UCSD-AML1 (cell line): ENCODE measurements around the gene TRIM65.

Source experiments
- DNase-seq: peaks from one replicate; lab custom pipeline; 2025; ENCODE audit not compliant: unreplicated experiment; lab: John Stamatoyannopoulos, UW

TRIM65 gene

GRCh38 chr17:75896415-75897159 is at the start of gene TRIM65:
TSS of gene TRIM65 (minus strand) at chr17:75896951. CDS start at chr17:75896937, 14 bp downstream.
- DNase-seq = peak; percentile 84

DNA sequence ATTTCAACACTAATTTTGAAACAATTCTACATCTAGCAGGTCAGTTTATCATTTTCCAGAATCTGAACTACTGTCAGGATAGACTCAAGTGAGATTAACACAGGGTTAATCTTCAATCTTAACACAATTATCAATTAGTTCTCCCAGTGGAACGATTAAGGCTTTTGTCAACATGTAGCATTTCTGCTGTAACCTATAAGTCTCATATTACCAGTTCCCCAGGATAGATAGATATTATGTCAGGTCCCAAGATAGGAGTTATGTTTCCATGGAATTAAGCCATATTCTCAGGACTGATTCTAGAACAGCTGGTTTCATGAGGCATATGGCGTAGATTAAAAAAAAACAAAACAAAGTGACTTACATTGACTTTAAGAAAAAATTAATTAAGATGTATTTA is 48.5 kb upstream of the TRIM65 start:
- DNase-seq = no peak

DNA sequence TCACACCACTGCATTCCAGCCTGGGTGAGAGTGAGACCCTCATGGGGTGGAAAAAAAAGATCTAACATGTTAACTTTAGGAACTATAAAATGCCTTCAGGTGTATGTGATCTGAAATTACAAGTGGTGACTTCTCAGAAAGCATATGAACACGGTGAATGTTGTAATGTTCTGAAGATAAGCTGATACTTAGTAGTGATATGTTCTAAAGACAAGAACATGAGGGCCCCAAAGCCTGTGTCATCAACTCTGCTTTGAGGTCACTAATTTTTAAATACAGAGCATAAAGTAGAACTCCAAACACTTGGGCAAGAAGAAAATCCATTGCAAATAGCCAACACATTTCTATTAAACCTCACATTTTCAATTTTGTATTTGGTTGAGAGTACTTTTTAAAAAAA is 46.7 kb upstream of the TRIM65 start:
- no peak for DNase-seq

GRCh38 chr17:75942473-75942872 is 45.7 kb upstream of the TRIM65 start:
- DNase-seq = no peak

DNA sequence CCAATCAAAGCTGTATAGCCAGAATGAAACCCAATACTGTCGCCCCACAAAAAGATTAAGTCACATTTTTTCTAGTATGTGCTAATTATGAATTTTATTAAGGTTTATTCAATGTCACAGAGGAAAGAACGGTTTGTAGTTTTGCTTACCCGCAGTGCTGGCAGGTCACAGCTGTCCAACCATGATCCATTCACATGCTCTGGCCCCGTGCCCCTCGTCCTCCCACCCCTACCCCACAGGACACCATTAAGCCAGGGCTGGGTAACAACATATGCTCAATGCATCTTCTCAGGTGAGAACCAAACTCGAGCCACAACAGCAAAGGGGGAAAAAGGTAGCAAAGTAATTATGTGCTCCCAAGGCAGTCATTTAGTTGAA is 44.7 kb upstream of the TRIM65 start:
- DNase-seq = no peak

GRCh38 chr17:75940727-75941441 is 44.1 kb upstream of the TRIM65 start, which contains the start of gene FBF1:
TSS of gene FBF1 (minus strand) at chr17:75941042. CDS start at chr17:75938149, 2,893 bp downstream.
- DNase-seq = peak; percentile 93

GRCh38 chr17:75937652-75938051 is 40.9 kb upstream of the TRIM65 start:
- no peak for DNase-seq

GRCh38 chr17:75933808-75934207 is 37.1 kb upstream of the TRIM65 start:
- DNase-seq = no peak

GRCh38 chr17:75932852-75933251 is 36.1 kb upstream of the TRIM65 start:
- no peak for DNase-seq

GRCh38 chr17:75931062-75931461 is 34.3 kb upstream of the TRIM65 start:
- DNase-seq = no peak

- DNase-seq = peak; percentile 32
Observed at GRCh38 chr17:75927286-75927922, 30.7 kb upstream of the TRIM65 start.

DNA sequence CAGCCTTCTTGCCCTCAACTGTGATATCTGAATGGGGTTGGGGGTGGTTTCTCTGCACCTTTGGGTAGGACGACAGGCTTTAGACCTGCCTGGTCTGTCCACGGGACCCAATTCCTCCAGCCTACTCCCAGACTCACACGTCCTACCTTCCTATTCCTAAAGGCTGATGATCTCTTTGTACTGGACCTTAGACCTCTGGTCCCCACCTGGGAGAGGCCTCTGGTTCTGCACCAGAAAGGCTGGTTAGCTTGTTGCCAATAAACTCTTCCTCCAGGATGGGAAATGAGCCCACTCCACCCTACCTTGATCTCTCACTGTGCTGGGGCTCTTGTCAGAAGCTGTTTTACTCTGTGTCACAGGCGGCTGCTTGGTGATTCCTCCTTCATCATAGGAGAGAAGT is 29.7 kb upstream of the TRIM65 start:
- no peak for DNase-seq

- DNase-seq = no peak
Observed at GRCh38 chr17:75925912-75926311, 29.2 kb upstream of the TRIM65 start.

- DNase-seq = no peak
Observed at GRCh38 chr17:75925103-75925502, 28.4 kb upstream of the TRIM65 start.

DNA sequence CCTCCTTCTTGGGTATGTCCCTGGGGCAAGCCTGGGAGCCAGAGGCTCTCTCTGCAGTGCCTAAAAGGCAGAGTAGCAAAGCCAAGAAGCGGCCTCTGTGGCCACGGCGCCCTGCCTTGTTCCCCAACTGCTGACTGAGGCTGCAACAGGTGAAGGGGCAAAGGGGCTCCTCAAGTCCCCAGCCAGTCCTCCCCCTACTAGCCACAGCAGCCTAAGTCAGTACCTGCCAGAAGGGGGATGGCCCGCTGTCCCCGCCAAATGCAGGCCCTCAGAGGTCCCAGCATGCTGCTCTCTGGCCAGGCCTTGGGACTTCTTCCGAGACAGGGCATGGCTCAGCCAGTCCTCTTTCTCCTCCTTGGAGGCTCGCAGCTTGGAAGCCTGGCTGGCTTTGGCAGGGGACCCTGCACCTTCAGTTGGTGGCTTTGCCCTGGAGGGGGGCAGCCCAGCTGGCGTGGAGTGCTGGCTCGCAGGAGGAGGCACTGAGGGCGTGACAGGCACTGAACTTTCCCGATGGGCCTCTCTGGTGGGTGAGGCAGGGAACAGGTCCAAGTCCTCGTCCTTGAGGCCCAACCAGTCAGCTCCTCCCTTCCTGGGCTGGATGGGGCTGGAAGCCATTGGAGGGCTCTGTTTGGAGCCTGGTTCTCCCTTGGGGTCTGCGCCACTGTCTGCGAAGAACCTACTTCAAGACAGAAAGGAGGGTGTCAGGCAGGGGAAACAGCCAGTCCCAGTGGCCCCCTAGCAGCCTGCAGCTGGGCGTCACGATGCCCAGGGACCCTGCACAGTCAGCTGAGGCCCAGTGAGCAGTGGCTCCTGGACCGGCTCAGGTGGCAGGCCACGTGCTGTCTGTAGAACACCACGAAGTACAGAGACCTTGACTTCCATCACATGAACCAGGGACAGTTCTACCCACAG is 26.5 kb upstream of the TRIM65 start:
- DNase-seq = no peak

DNA sequence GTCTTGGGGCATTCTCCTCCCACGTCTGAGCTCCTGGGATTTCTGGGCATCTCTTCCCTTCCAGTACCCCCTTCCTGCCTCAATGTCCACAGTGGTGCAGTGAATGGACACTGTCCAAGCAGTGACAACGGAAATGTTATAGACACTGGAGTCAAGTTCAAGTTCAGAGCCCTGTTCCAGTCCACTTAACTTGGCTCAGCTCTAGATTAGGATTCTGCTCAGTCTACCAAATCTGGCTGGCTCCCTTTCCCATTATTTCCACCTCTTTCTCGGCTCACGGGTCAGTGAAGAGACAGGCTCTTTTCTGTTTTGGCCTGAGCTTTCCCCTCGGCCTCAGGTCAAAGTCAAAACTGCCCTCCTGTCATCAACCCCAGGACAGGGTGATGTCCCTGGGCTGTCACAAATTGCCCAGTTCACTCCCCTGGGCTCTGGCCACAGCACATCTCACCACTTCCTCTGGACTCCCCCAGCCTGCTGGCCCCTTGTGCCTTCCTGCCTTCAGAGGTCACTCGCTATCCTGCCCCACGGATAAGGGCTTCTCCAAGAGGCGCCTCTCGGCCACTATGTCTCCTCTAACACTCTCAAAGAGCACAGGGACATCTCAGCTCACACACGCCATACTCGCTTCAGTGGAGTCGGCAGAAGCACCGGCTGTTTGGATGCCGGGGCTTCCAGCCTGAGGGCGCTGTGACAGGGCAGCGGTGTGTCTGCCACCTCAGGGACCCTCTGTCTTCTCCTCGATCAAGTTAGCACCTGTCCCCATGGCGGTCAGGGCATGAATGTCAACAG is 25.6 kb upstream of the TRIM65 start:
- no peak for DNase-seq

GRCh38 chr17:75921596-75921995 is 24.8 kb upstream of the TRIM65 start:
- no peak for DNase-seq

DNA sequence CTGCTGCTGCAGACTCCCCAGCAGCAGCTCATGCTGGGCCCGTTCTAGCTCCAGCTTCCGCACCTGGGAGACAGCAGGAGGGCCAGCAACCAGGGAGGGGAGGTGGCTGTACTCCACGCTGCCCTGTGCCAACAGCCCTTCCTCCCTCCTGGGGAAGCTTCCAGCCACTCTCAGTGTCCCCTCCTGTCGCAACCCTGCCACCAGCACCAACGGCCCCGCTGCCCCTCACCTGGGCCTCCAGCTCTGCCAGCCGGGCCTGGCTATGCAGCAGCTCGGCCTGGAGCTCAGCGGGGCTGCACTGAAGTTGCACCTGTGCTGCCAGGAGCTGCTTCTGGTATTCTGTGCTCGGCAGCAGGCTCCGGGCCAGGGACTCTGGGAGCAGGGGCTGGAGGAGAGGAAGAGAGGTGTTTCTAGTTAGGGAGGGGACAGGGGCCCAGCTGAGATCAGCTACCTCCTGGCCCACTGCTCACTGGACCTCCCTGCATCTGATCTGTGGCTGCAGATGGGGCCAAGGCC is 23.4 kb upstream of the TRIM65 start:
- no peak for DNase-seq

GRCh38 chr17:75919611-75920010 is 22.9 kb upstream of the TRIM65 start:
- no peak for DNase-seq

- DNase-seq = no peak
Observed at GRCh38 chr17:75917917-75918445, 21.2 kb upstream of the TRIM65 start.
